CD8-positive, alpha-beta memory T cell (primary cell): ENCODE measurements around the gene UBE2H. TPM values are rescaled to one million over a fixed set of nuclear protein-coding genes. Genes with fewer than 3 reads are reported as not detected.

Experiments used
- CTCF ChIA-PET: fragments of 350-600 bp; sonication (Branson Sonifier 250); formaldehyde crosslinking; loops from one replicate; lab custom pipeline; 2021; ENCODE audit warnings: antibody characterized with exemption; lab: Charles Lee
- POLR2A ChIA-PET: fragments of 350-600 bp; sonication (Branson Sonifier 250); formaldehyde crosslinking; loops from one replicate; lab custom pipeline; 2021; ENCODE audit warnings: antibody characterized with exemption; lab: Charles Lee
- DNase-seq, 5 donors: peaks; one replicate each; pipeline versions ENCODE4 v3.0.0 to v3.0.0-alpha.2; 2020 to 2022; ENCODE audit warnings: mixed read lengths in 1 of 5
- H3K27ac ChIP-seq: one replicate; pipeline ENCODE4 v1.7.0; 2013; ENCODE audit warnings: low read depth, mild to moderate bottlenecking, low read length, moderate library complexity
- H3K27me3 ChIP-seq: 2 replicates; pipeline ENCODE4 v1.7.0; 2013; ENCODE audit warnings: low read length, mild to moderate bottlenecking; ENCODE audit not compliant: insufficient read depth, poor library complexity, severe bottlenecking
- H3K36me3 ChIP-seq: 2 replicates; pipeline ENCODE4 v1.7.0; 2013; ENCODE audit warnings: mild to moderate bottlenecking, low read length, moderate library complexity; ENCODE audit not compliant: insufficient read depth
- H3K4me1 ChIP-seq: 2 replicates; pipeline ENCODE4 v1.7.0; 2013; ENCODE audit warnings: mild to moderate bottlenecking, low read length, moderate library complexity; ENCODE audit not compliant: insufficient read depth
- H3K4me3 ChIP-seq: 2 replicates; pipeline ENCODE4 v1.7.0; 2013; ENCODE audit warnings: mild to moderate bottlenecking, low read length
- H3K9me3 ChIP-seq: 2 replicates; pipeline ENCODE4 v1.7.0; 2013; ENCODE audit warnings: mild to moderate bottlenecking, low read length
- H3K27ac Mint-ChIP-seq, 8 donors: one replicate each; pipeline ENCODE4 v1.8.0; 2020 to 2021; ENCODE audit warnings: mixed read lengths in 8 of 8, mild to moderate bottlenecking in 6 of 8, inconsistent platforms in 3 of 8, moderate library complexity in 3 of 8
- H3K27me3 Mint-ChIP-seq, 2 donors: one replicate each; pipeline ENCODE4 v1.8.0; 2020 to 2021; ENCODE audit warnings: mixed read lengths in 2 of 2, mild to moderate bottlenecking in 1 of 2, moderate library complexity in 1 of 2
- H3K36me3 Mint-ChIP-seq, 3 donors: one replicate each; pipeline ENCODE4 v1.8.0; 2020 to 2021; ENCODE audit warnings: mixed read lengths in 3 of 3, inconsistent platforms in 1 of 3, mild to moderate bottlenecking in 1 of 3
- H3K4me1 Mint-ChIP-seq, 3 donors: one replicate each; pipeline ENCODE4 v1.8.0; 2020 to 2021; ENCODE audit warnings: mixed read lengths in 3 of 3, inconsistent platforms in 1 of 3, mild to moderate bottlenecking in 1 of 3
- H3K4me3 Mint-ChIP-seq, 7 donors: one replicate each; pipeline ENCODE4 v1.8.0; 2020 to 2021; ENCODE audit warnings: mixed read lengths in 7 of 7, mild to moderate bottlenecking in 6 of 7, moderate library complexity in 4 of 7, inconsistent platforms in 2 of 7
- H3K9me3 Mint-ChIP-seq, 5 donors: one replicate each; pipeline ENCODE4 v1.8.0; 2020 to 2022; ENCODE audit warnings: mixed read lengths in 5 of 5, mild to moderate bottlenecking in 3 of 5, moderate library complexity in 2 of 5, inconsistent platforms in 1 of 5
- polyA plus RNA-seq: library from polyadenylated mRNA; unstranded; fragments of 300-500 nt; fragmentation: Illumina TruSeq; gene quantifications from one replicate; pipeline ENCODE4 v1.2.3, GENCODE V29; 2021
- total RNA-seq, 2 experiments: library from RNA; stranded (reverse); gene quantifications; one replicate each; pipeline ENCODE4 v1.2.3, GENCODE V29; 2021

The UBE2H gene
- total RNA-seq (10 to 100 TPM; 15.3 to 21.5 TPM), polyA plus RNA-seq (45.2 TPM)

DNA sequence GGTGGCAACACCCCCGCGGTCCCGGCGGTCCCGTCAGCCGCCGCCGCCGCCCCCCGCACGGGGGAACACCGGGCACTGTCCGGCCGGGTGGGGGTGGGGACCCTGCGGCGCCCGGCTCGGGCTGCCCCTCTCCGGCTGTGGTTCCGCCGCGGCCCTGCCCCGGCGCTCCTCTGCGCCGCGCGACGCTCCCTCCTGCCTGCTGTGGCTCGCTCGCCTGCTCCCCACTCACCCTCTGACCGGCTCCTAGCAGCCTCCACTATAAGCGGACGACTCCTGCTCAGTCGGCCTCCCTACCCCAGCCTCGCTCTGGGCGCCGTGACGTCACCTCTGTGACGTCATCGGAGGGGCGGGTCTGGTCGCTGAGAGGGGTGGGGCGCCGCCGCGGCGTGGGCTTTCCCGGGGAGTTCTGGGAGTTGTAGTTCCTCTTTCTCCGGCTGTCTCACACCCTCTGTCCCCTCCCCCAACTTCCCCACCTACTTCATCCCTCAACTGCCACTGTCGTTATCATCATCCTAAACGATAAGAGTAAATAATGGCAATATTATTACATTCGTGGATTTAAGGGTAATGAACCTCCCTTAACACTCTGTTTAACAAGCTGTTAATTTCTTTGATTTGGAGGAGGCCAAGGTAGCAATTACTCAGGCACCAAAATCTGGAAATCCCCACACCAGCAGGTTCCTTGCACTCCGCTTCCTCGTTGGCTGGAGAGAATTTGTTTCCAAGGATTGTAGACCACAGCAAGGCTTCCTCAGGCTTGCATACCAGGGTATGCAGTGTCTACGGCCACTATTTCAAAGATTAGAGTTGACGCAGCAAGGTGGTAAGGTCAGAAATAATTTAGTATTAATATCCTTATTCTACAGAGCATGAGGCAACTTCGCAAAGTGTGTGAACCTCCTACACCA lies at the start of gene UBE2H:
Gene UBE2H (minus strand): TSS at position 308 of the 908 bp plus-strand sequence. CDS start 405 bp downstream, outside the sequence.
- peak within 1 kb of the TSS in 6 of 7 donors; percentile 97 to 100 (median 98) for H3K4me3 Mint-ChIP-seq
- H3K9me3 ChIP-seq, result no peaks in the 10 kb centered on the region
- CTCF ChIA-PET, result interaction anchor here (1.2 kb wide), 1 partner anchor 123 kb away, joined by 3 read pairs; no protein-coding TSS in a partner anchor

DNA sequence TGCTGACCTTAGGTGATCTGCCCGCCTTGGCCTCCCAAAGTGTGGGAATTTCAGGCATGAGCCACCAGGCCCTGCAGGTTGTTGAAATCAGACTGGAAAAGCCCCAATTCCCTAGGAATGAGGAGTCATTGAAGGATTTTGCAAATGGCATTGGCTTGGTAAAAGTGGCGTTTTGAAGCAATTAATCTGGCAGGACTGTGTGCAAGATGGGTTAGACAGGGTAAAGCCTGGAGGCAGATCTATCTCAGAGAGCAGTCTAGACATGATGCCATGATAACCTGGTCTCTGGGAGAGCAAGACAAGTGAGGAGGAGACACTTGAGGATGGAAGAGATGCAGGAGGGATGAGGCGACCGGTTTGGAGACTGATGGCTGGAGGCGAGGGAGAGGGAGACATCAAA lies 45.7 kb upstream of the UBE2H start:
- Mint-ChIP-seq H3K4me1 (no peaks in the 10 kb centered on the region), H3K4me3 (no peak overlapping the region), H3K27me3 (peaks cover 0 to 1% of the 10 kb centered on the region in 2 donors), H3K27ac (peak overlapping the region in 1 of 8 donors; percentile 36), H3K36me3 (no peaks in the 10 kb centered on the region), H3K9me3 (no peaks in the 10 kb centered on the region)
- ChIA-PET POLR2A (no interaction called here), CTCF (interaction anchor here (1.1 to 1.6 kb wide), 2 partner anchors 11 to 12 kb away, joined by 3 read pairs; no protein-coding TSS in a partner anchor)
- no peaks in the 10 kb centered on the region for H3K36me3 ChIP-seq
- DNase-seq, result no peak
- H3K9me3 ChIP-seq, result no peaks in the 10 kb centered on the region
- H3K4me3 ChIP-seq, result no peak overlapping the region
- no peaks in the 10 kb centered on the region for H3K27me3 ChIP-seq
- no peaks in the 10 kb centered on the region for H3K4me1 ChIP-seq
- H3K27ac ChIP-seq, result no peak overlapping the region

More for the DNA sequence above, at the start of gene UBE2H:
- Mint-ChIP-seq H3K27me3 (peaks cover 0 to 7% of the 10 kb centered on the region in 2 donors), H3K9me3 (no peaks in the 10 kb centered on the region), H3K4me1 (peaks cover 4 to 13% (median 7%) of the 10 kb centered on the region in 3 donors), H3K36me3 (peaks cover 0 to 10% (median 0%) of the 10 kb centered on the region in 3 donors), H3K27ac (peak within 1 kb of the TSS in 7 of 8 donors; percentile 97 to 100 (median 100))
- DNase-seq, result peak; percentile 80 to 94 (median 88)
- Histone ChIP-seq H3K27me3 (no peaks in the 10 kb centered on the region), H3K4me1 (peaks cover 36% of the 10 kb centered on the region), H3K36me3 (no peaks in the 10 kb centered on the region), H3K27ac (peak within 1 kb of the TSS; percentile 94), H3K4me3 (peak within 1 kb of the TSS; percentile 94)
- POLR2A ChIA-PET, result no interaction called here

DNA sequence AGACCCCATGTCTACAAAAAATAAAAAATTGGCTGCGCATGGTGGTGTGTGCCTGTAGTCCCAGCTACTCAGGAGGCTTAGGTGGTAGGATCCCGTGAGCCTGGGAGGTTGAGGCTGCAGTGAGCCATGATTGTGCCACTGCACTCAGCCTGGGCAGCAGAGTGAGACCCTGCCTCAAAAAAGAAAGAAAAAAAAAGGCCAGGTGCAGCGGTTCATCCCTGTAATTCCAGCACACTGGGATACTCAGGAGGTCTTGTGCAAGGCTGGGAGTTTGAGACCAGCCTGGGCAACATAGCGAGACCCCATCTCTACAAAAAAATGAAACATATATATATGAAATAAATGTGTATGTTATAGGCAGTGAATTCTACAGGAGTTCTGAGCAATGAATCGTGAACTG lies 44.5 kb upstream of the UBE2H start:
- no peaks in the 10 kb centered on the region for H3K4me1 Mint-ChIP-seq
- H3K4me1 ChIP-seq, result no peaks in the 10 kb centered on the region
- no peak for DNase-seq
- H3K27ac Mint-ChIP-seq, result no peak overlapping the region
- no peaks in the 10 kb centered on the region for H3K36me3 Mint-ChIP-seq
- H3K27me3 ChIP-seq, result no peaks in the 10 kb centered on the region
- POLR2A ChIA-PET, result no interaction called here
- no peaks in the 10 kb centered on the region for H3K36me3 ChIP-seq
- H3K27ac ChIP-seq, result no peak overlapping the region
- H3K9me3 Mint-ChIP-seq, result no peaks in the 10 kb centered on the region
- H3K9me3 ChIP-seq, result no peaks in the 10 kb centered on the region
- H3K4me3 ChIP-seq, result no peak overlapping the region
- H3K27me3 Mint-ChIP-seq, result peaks cover 0 to 1% of the 10 kb centered on the region in 2 donors
- CTCF ChIA-PET, result no interaction called here
- no peak overlapping the region for H3K4me3 Mint-ChIP-seq

DNA sequence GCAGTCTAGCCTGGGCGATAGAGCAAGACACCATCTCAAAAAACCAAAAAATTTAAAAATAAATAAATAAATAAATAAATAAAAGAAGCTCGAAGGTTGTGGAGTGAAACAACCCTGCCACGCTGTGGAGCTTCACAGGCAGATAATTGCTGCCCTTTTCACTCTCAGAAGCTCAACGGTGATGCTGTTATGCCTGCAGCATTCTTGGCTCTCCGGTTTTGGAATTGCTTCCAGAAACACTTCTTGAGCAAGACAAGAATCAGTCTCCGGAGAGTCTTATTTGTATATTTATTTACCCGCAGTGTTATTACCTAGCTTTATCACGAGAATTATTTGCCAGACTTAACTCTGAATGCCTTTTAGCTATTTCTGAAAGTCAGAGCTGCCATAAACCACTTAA lies 40.5 kb upstream of the UBE2H start:
- Histone ChIP-seq H3K9me3 (no peaks in the 10 kb centered on the region), H3K36me3 (no peaks in the 10 kb centered on the region), H3K4me1 (no peaks in the 10 kb centered on the region), H3K27ac (no peak overlapping the region), H3K27me3 (no peaks in the 10 kb centered on the region), H3K4me3 (no peak overlapping the region)
- POLR2A ChIA-PET, result no interaction called here
- Mint-ChIP-seq H3K27ac (no peak overlapping the region), H3K36me3 (no peaks in the 10 kb centered on the region), H3K4me3 (no peak overlapping the region), H3K9me3 (no peaks in the 10 kb centered on the region), H3K27me3 (peaks cover 0 to 1% of the 10 kb centered on the region in 2 donors), H3K4me1 (peaks cover 2 to 10% (median 6%) of the 10 kb centered on the region in 3 donors)
- no peak for DNase-seq
- CTCF ChIA-PET, result interaction anchor here (1.4 kb wide), 2 partner anchors 10 to 17 kb away, joined by 3 read pairs; no protein-coding TSS in a partner anchor

DNA sequence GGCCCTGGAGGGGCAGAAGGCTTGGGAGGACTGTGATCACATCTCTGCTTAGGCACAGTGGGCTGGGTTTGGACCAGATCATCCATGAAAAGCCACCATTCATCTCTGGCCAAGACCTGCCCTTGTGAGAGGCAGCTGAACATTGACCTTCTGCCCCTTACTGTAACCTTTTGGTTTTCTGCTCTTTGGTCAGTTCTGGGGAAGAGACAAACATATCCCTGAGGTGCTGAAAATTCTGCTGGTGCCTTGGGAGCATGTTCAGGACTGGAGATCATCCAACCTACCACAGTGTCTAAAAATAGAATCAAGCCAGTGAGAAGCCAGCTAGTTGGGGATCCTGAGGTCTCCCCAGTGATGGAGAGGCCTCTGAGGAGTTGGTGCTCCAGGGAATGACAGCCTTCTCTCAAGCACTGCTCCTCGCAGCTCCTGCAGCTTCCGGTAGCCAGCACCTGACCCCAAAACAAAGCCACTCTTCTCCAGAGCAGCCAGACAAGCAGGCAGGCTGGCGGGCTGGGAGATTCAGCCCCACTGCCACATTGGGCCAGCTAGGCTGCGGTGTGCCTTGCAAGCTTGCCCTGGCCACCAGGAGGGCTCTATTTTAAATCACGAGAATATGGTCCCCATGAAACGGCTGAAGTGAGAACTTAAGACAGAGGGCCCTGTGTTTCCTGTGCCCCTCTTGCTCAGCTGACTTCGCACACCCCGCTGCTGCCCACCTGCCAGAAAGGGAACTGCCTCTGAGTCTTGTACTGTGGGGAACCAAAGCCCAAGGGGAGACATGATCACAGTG lies 37.8 kb upstream of the UBE2H start:
- Mint-ChIP-seq H3K36me3 (peaks cover 0 to 3% (median 0%) of the 10 kb centered on the region in 3 donors), H3K4me1 (peaks cover 2 to 10% (median 6%) of the 10 kb centered on the region in 3 donors), H3K4me3 (no peak overlapping the region), H3K27me3 (no peaks in the 10 kb centered on the region), H3K27ac (no peak overlapping the region), H3K9me3 (no peaks in the 10 kb centered on the region)
- ChIA-PET CTCF (no interaction called here), POLR2A (no interaction called here)
- DNase-seq, result no peak
- H3K27me3 ChIP-seq, result no peaks in the 10 kb centered on the region
- no peaks in the 10 kb centered on the region for H3K36me3 ChIP-seq
- H3K4me3 ChIP-seq, result no peak overlapping the region
- no peak overlapping the region for H3K27ac ChIP-seq
- no peaks in the 10 kb centered on the region for H3K4me1 ChIP-seq
- no peaks in the 10 kb centered on the region for H3K9me3 ChIP-seq

DNA sequence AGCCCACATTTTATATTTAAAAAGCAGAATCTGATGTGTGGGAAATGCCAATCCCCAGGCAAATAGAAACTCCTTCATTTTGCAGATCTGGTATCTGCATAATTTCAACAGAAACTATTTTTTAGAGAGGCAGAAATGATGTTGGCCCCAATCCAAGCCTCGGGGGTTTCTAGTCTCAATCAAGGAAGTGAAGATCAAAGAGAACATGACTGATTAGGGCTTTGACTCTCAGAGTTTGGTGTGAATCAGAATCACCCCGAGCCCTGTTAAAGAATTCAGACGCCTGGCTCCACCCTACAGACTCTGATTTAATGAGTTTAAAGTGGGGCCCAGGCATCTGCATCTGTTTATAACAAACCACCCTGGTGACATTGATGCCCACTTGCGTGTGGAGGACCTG lies 36.7 kb upstream of the UBE2H start:
- ChIA-PET POLR2A (no interaction called here), CTCF (no interaction called here)
- no peaks in the 10 kb centered on the region for H3K9me3 Mint-ChIP-seq
- no peak overlapping the region for H3K27ac ChIP-seq
- peaks cover 0 to 3% (median 0%) of the 10 kb centered on the region in 3 donors for H3K36me3 Mint-ChIP-seq
- H3K4me3 Mint-ChIP-seq, result no peak overlapping the region
- no peaks in the 10 kb centered on the region for H3K9me3 ChIP-seq
- H3K27me3 Mint-ChIP-seq, result peaks cover 0 to 3% of the 10 kb centered on the region in 2 donors
- DNase-seq, result peak in 1 of 5 donors; percentile 30
- H3K4me3 ChIP-seq, result no peak overlapping the region
- H3K36me3 ChIP-seq, result no peaks in the 10 kb centered on the region
- no peaks in the 10 kb centered on the region for H3K4me1 ChIP-seq
- peak overlapping the region in 2 of 8 donors; percentile 29 to 51 for H3K27ac Mint-ChIP-seq
- H3K27me3 ChIP-seq, result no peaks in the 10 kb centered on the region
- peaks cover 2 to 10% (median 6%) of the 10 kb centered on the region in 3 donors for H3K4me1 Mint-ChIP-seq

DNA sequence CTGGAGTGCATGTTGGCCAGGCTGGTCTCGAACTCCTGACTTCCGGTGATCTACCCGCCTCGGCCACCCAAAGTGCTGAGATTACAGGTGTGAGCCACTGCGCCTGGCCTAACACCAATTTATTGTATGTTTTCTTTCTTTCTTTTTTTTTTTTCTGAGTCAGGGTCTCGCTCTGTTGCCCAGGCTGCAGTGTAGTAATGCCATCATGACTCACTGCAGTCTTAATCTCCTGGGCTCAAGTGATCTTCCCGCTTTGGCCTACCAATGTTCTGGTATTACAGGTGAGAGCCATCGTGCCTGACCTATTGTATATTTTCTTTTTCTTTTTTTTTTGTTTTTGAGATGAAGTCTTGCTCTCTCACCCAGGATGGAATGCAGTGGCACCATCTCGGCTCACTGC lies 33.8 kb upstream of the UBE2H start:
- H3K36me3 Mint-ChIP-seq, result peaks cover 0 to 3% (median 0%) of the 10 kb centered on the region in 3 donors
- no peaks in the 10 kb centered on the region for H3K9me3 Mint-ChIP-seq
- no peak overlapping the region for H3K4me3 Mint-ChIP-seq
- POLR2A ChIA-PET, result no interaction called here
- peaks cover 2 to 10% (median 6%) of the 10 kb centered on the region in 3 donors for H3K4me1 Mint-ChIP-seq
- Histone ChIP-seq H3K9me3 (no peaks in the 10 kb centered on the region), H3K4me3 (no peak overlapping the region), H3K4me1 (no peaks in the 10 kb centered on the region), H3K27ac (no peak overlapping the region), H3K36me3 (no peaks in the 10 kb centered on the region), H3K27me3 (no peaks in the 10 kb centered on the region)
- CTCF ChIA-PET, result no interaction called here
- H3K27me3 Mint-ChIP-seq, result peaks cover 3 to 11% of the 10 kb centered on the region in 2 donors
- no peak overlapping the region for H3K27ac Mint-ChIP-seq
- no peak for DNase-seq
